ENCODE data around the gene ELK4.

DNA sequence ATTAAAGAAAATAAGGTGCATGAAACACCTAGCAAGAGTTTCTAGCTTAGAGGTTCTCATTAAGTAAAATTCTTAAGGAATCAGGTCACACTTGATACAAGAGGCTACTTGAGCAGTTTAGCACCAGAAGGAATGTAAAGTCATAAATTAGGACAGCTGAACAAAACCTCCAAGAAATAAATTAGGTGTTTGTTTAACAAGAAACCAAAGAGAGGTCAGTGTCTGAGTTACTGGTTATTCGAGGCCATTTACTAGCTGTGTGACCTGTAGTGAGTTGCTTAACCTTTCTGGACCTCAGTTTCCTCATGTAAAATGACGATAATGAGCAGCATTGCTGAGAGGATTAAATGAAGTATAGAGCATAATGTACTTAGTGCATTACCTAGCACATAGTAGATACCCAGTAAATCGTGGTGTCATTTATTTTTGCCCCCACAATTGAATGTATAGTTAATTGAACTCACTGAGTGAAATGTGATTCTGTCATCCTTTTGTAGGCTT, 908 bp upstream of the ELK4 start:
- TF ChIP-seq, protein P1, sequence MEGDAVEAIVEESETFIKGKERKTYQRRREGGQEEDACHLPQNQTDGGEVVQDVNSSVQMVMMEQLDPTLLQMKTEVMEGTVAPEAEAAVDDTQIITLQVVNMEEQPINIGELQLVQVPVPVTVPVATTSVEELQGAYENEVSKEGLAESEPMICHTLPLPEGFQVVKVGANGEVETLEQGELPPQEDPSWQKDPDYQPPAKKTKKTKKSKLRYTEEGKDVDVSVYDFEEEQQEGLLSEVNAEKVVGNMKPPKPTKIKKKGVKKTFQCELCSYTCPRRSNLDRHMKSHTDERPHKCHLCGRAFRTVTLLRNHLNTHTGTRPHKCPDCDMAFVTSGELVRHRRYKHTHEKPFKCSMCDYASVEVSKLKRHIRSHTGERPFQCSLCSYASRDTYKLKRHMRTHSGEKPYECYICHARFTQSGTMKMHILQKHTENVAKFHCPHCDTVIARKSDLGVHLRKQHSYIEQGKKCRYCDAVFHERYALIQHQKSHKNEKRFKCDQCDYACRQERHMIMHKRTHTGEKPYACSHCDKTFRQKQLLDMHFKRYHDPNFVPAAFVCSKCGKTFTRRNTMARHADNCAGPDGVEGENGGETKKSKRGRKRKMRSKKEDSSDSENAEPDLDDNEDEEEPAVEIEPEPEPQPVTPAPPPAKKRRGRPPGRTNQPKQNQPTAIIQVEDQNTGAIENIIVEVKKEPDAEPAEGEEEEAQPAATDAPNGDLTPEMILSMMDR (IDR thresholded peaks at IDR 0.05; ENCODE audit: low read depth, low read length) = no peak
- no peak for TF ChIP-seq EZH2phosphoT487 (IDR thresholded peaks at IDR 0.05; ENCODE audit: low read depth)

Measured in OCI-LY3 (cell line).